GM12878 (cell line): ENCODE measurements around the gene ANKRD44. TPM values are rescaled to one million over a fixed set of nuclear protein-coding genes. Genes with fewer than 3 reads are reported as not detected.
A peak's percentile ranks its signal among the peaks of the same experiment; 100 is the strongest.

Source experiments
- ATAC-seq: fragments of 200-7000 bp; cut with Tn5 transposase; 3 replicates; pipeline ENCODE4 v1.9.1; 2020; ENCODE audit warnings: mild to moderate bottlenecking, moderate library complexity
- BruUV-seq: library from RNA; stranded (reverse); fragments of 400-500 nt; replicated peaks from 2 replicates; lab custom pipeline; 2021; lab: Mats Ljungman, UMichigan
- CTCF ChIA-PET: fragments of 300-600 bp; sonication (Branson Sonifier 250); formaldehyde crosslinking; extraction: SDS; loops from one replicate; lab custom pipeline; 2021; ENCODE audit warnings: inconsistent platforms; lab: Yijun Ruan, JAX
- POLR2A ChIA-PET: fragments of 350-600 bp; formaldehyde crosslinking; extraction: SDS; loops from one replicate; lab custom pipeline; 2021; ENCODE audit warnings: inconsistent platforms; lab: Charles Lee
- RAD21 ChIA-PET: fragments of 300-600 bp; sonication (Branson Sonifier 250); formaldehyde crosslinking; loops from one replicate; lab custom pipeline; 2023; ENCODE audit warnings: antibody characterized with exemption; ENCODE audit not compliant: unreplicated experiment; lab: Charles Lee
- SMC1A ChIA-PET: fragments of 300-600 bp; sonication (Branson Sonifier 250); formaldehyde crosslinking; loops from one replicate; lab custom pipeline; 2023; ENCODE audit not compliant: unreplicated experiment, uncharacterized antibody; lab: Charles Lee
- DNase-seq: peaks from one replicate; pipeline ENCODE4 v3.0.0-alpha.2; 2011; ENCODE audit warnings: low read depth, low spot score
- FAIRE-seq: peaks from 3 replicates; lab custom pipeline; 2011; peaks lifted over from hg19 to GRCh38; lab: Jason Lieb, UNC
- H2AFZ ChIP-seq: 2 replicates; pipeline ENCODE4 v1.6.0; 2011; ENCODE audit warnings: low read depth, low read length, control low read depth; ENCODE audit not compliant: control insufficient read depth
- H3K27ac ChIP-seq: 2 replicates; pipeline ENCODE4 v1.5.1; 2011; ENCODE audit warnings: control low read depth; ENCODE audit not compliant: control insufficient read depth, insufficient read depth
- H3K27me3 ChIP-seq, 2 experiments: replicated peaks in 1 of 2; 2 replicates each; pipeline versions ENCODE4 v1.6.0 to v1.6.1; 2011; ENCODE audit warnings: low read length in 1 of 2; ENCODE audit not compliant: control insufficient read depth in 2 of 2, insufficient read depth in 2 of 2
- H3K36me3 ChIP-seq, 2 experiments: 2 replicates each; pipeline ENCODE4 v1.5.1; 2011; ENCODE audit warnings: low read length in 1 of 2; ENCODE audit not compliant: control insufficient read depth in 2 of 2, insufficient read depth in 2 of 2
- H3K4me1 ChIP-seq: 2 replicates; pipeline ENCODE4 v1.6.1; 2011; ENCODE audit warnings: mild to moderate bottlenecking, low read length, moderate library complexity, mixed read lengths; ENCODE audit not compliant: control insufficient read depth, insufficient read depth
- H3K4me2 ChIP-seq: 2 replicates; pipeline ENCODE4 v1.6.0; 2011; ENCODE audit warnings: control low read depth; ENCODE audit not compliant: control insufficient read depth, insufficient read depth
- H3K4me3 ChIP-seq: fragments of 200-600 bp; sonication (generic); 2 replicates; pipeline ENCODE4 v1.5.1; 2016
- H3K79me2 ChIP-seq: 2 replicates; pipeline ENCODE4 v1.6.0; 2011; ENCODE audit warnings: low read length; ENCODE audit not compliant: control insufficient read depth, insufficient read depth
- H3K9ac ChIP-seq: 2 replicates; pipeline ENCODE4 v1.8.0; 2011; ENCODE audit warnings: low read length, control low read depth, mixed read lengths; ENCODE audit not compliant: control insufficient read depth, insufficient read depth
- H3K9me3 ChIP-seq: replicated peaks from 3 replicates; pipeline ENCODE4 v1.5.1; 2011; ENCODE audit warnings: mild to moderate bottlenecking, low read length; ENCODE audit not compliant: control insufficient read depth, insufficient read depth
- H4K20me1 ChIP-seq: 2 replicates; pipeline ENCODE4 v1.6.0; 2011; ENCODE audit not compliant: control insufficient read depth, insufficient read depth
- ATF3 ChIP-seq: IDR thresholded peaks from 2 replicates; pipeline ENCODE4 v1.6.1; 2011; ENCODE audit warnings: low read depth, mild to moderate bottlenecking, low read length, moderate library complexity, borderline replicate concordance; ENCODE audit errors: extremely low read depth
- BACH1 ChIP-seq: fragments of 450-650 bp; IDR thresholded peaks from 2 replicates; pipeline ENCODE4 v1.6.1; 2017; ENCODE audit warnings: mild to moderate bottlenecking, borderline replicate concordance
- CBX5 ChIP-seq: sonication (generic); IDR thresholded peaks from 2 replicates; pipeline ENCODE4 v1.6.1; 2016; ENCODE audit warnings: low read depth, moderate library complexity, mild to moderate bottlenecking, inconsistent platforms
- CREB1 ChIP-seq: IDR thresholded peaks from 2 replicates; pipeline ENCODE4 v1.6.1; 2012; ENCODE audit warnings: low read depth, mild to moderate bottlenecking, inconsistent platforms
- EZH2 ChIP-seq: IDR thresholded peaks from 2 replicates; pipeline ENCODE4 v1.6.1; 2012; ENCODE audit warnings: low read depth, mild to moderate bottlenecking, control low read depth, inconsistent platforms, low read length, borderline replicate concordance; ENCODE audit not compliant: control insufficient read depth
- IRF4 ChIP-seq: IDR thresholded peaks from 2 replicates; pipeline ENCODE4 v1.6.1; 2011; ENCODE audit warnings: low read depth, low read length
- JUNB ChIP-seq: IDR thresholded peaks from 2 replicates; pipeline ENCODE4 v1.6.1; 2016; ENCODE audit warnings: antibody characterized with exemption, mild to moderate bottlenecking
- KLF5 ChIP-seq: fragments of 450-650 bp; IDR thresholded peaks from 2 replicates; pipeline ENCODE4 v1.6.1; 2014; ENCODE audit warnings: mild to moderate bottlenecking; ENCODE audit not compliant: partially characterized antibody
- MTA2 ChIP-seq: fragments of 450-650 bp; IDR thresholded peaks from 2 replicates; pipeline ENCODE4 v1.6.1; 2016; ENCODE audit warnings: low read depth, mild to moderate bottlenecking, moderate library complexity
- RCOR1 ChIP-seq: conservative IDR thresholded peaks from 2 replicates; pipeline ENCODE4 v1.6.1; 2012; ENCODE audit warnings: low read depth, low read length, improper control_type of control experiment
- SIX5 ChIP-seq: IDR thresholded peaks from 2 replicates; pipeline ENCODE4 v1.6.1; 2011; ENCODE audit warnings: mild to moderate bottlenecking, low read depth, low read length, moderate library complexity; ENCODE audit not compliant: severe bottlenecking
- SMAD5 ChIP-seq: IDR thresholded peaks from 2 replicates; pipeline ENCODE4 v1.6.1; 2016; ENCODE audit warnings: antibody characterized with exemption, low read depth
- SREBF1 ChIP-seq: IDR thresholded peaks from 2 replicates; pipeline ENCODE4 v1.6.1; 2012; ENCODE audit warnings: mild to moderate bottlenecking, low read length
- SRF ChIP-seq, 2 experiments: IDR thresholded peaks; 2 replicates each; pipeline ENCODE4 v1.6.1; 2011; ENCODE audit warnings: low read depth in 2 of 2, low read length in 2 of 2, mild to moderate bottlenecking in 1 of 2, moderate library complexity in 1 of 2
- TARDBP ChIP-seq: IDR thresholded peaks from 2 replicates; pipeline ENCODE4 v1.6.1; 2016; ENCODE audit warnings: borderline replicate concordance
- ZNF207 ChIP-seq: fragments of 450-650 bp; IDR thresholded peaks from 2 replicates; pipeline ENCODE4 v1.6.1; 2014; ENCODE audit warnings: antibody characterized with exemption, mild to moderate bottlenecking, borderline replicate concordance
- WGBS: methylation state at CpG from one replicate; pipeline ENCODE4 v1.1.6; 2016; ENCODE audit warnings: low lambda C conversion rate; ENCODE audit not compliant: insufficient replicate concordance, insufficient coverage; ENCODE audit errors: missing lambda C conversion rate; 5-methylcytosine and 5-hydroxymethylcytosine counted together
- in situ Hi-C: fragments of 300-500 bp; cut with MboI; formaldehyde crosslinking; loops from 9 replicates; pipeline ENCODE4 v1.14.3; 2018; ENCODE audit warnings: mixed read lengths
- intact Hi-C: fragments of 100-400 bp; cut with micrococcal nuclease; formaldehyde crosslinking; loops from one replicate; pipeline ENCODE4 v1.14.2; 2022; ENCODE audit not compliant: unreplicated experiment
- polyA plus RNA-seq, 11 experiments: library from polyadenylated mRNA; depleted of rRNA in 4 of 11; unstranded in 6 of 11; stranded (reverse) in 5 of 11; fragments of >200 nt; fragmentation: Nextera tagmentation in 4 of 11; fragmentation: Illumina TruSeq in 1 of 11; extraction: Ambion mirVana in 4 of 11; extraction: Trizol in 1 of 11; gene quantifications; 1 replicate in 1 of 11; 2 replicates in 10 of 11; pipeline versions ENCODE4 v1.2.1 to v1.2.3, GENCODE V29; 2011 to 2016; ENCODE audit warnings: inconsistent platforms in 2 of 11, missing spikeins in 2 of 11, low read depth in 1 of 11
- total RNA-seq, 4 experiments: library from RNA; depleted of rRNA in 3 of 4; stranded (reverse); fragments of >200 nt in 3 of 4; fragmentation: Illumina TruSeq in 1 of 4; extraction: Trizol in 1 of 4; gene quantifications; 2 replicates each; pipeline versions ENCODE4 v1.2.1 to v1.2.3, GENCODE V29; 2013 to 2021

Gene ANKRD44
- total and polyA plus RNA-seq, 10 of the 15 experiments (the other 5 are each of a cell fraction or from before 2014, with no cell fraction given), result 19.1 to 99.1 (median 59.6) TPM

- Histone ChIP-seq H3K27me3 (no peaks in the 10 kb centered on the region), H3K9me3 (no peaks in the 10 kb centered on the region; the same call in 1 of the 3 replicates), H3K27ac (peak overlapping the region; percentile 97), H3K4me1 (peaks cover 37% of the 10 kb centered on the region), H4K20me1 (no peaks in the 10 kb centered on the region), H3K9ac (peak overlapping the region; percentile 86), H3K4me3 (peak overlapping the region; percentile 59; the same call in 1 of the 2 replicates), H3K4me2 (peak overlapping the region; percentile 91), H3K36me3 (0 out of 4 replicates have a peak, but pooled peaks cover 0 to 4% of the 10 kb centered on the region in 2 experiments)
- CTCF ChIA-PET, result interaction anchor here (0.8 to 5.7 kb wide), 14 partner anchors 12 to 142 kb away, joined by 3 to 68 read pairs (median 4); no protein-coding TSS in a partner anchor
- intact Hi-C loops, result loop anchor here (2.0 kb wide), 4 partner anchors 38 to 56 kb away; no protein-coding TSS in a partner anchor
- in situ Hi-C loops, result no loop called here
- BruUV-seq, result no TSS peak
- RAD21 ChIA-PET, result interaction anchor here (0.8 to 5.7 kb wide), 21 partner anchors 10 to 142 kb away, joined by 3 to 178 read pairs (median 4); partner anchors contain the start of gene ANKRD44
- 42% methylated on average over 5 of the region's 5 CpGs for WGBS
- POLR2A ChIA-PET, result interaction anchor here (0.6 to 5.7 kb wide), 12 partner anchors 10 to 56 kb away, joined by 3 to 85 read pairs (median 4); partner anchors contain the start of gene ANKRD44
- TF ChIP-seq SMAD5 (no peak), KLF5 (no peak), CREB1 (no peak), SREBF1 (no peak), SIX5 (no peak), ZNF207 (no peak), JUNB (no peak), BACH1 (no peak), CBX5 (no peak), TARDBP (0 out of 2 replicates have a peak, but pooled peaks have one; percentile 12), IRF4 (no peak), RCOR1 (0 out of 2 replicates have a peak, but pooled peaks have one; percentile 25), ATF3 (no peak), SRF (IDR thresholded peaks at IDR 0.05; ENCODE audit: low read depth in 2 of 2, low read length in 2 of 2) (no peak), MTA2 (peak; percentile 43; the same call in 1 of the 2 replicates), EZH2 (no peak)
- TF ChIP-seq, all 136 proteins: peak for 3
- FAIRE-seq (no peak), DNase-seq (no peak), ATAC-seq (peak; percentile 41)
- peak overlapping the region; percentile 34 for H2AFZ ChIP-seq
- H3K79me2 ChIP-seq, result peaks cover 95% of the 10 kb centered on the region
- SMC1A ChIA-PET, result interaction anchor here (0.6 to 7.8 kb wide), 20 partner anchors 9 to 142 kb away, joined by 3 to 165 read pairs (median 4); no protein-coding TSS in a partner anchor
These were observed 55.6 kb downstream of the ANKRD44 start for GRCh38 chr2:197254776-197255530.
